ENCODE measurements around the gene APOA5.

DNA sequence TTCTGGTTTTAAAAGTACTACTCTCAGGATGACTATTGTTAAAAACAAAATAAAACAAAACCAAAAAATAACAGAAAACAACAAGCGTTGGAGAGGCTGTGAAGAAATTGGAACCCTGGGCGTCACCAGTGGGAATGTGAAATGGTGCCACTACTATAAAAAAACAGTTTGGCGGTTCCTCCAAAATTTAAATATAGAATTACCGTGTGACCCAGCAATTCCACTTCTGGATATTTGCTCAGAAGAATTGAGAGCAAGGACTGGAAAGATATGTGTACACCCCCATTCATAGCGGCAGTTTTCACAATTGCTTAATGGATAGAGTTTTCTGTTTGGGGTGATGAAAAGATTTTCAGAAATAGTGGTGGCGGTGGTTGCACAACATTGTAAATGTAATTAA lies 22.8 kb upstream of the APOA5 start:
- TF ChIP-seq CTCF (IDR thresholded peaks at IDR 0.05) (no peak), POLR2A (IDR thresholded peaks at IDR 0.05) (no peak)
